Body of pancreas (tissue), 4 donors: ENCODE measurements around the gene MAX. TPM values are rescaled to one million over a fixed set of nuclear protein-coding genes. Genes with fewer than 3 reads are reported as not detected.

Experiments used
- ATAC-seq: fragments of 150-250 bp; one replicate; pipeline ENCODE4 v1.9.1; 2016
- DNase-seq, 4 donors: peaks; one replicate each; pipeline ENCODE4 v3.0.0-alpha.2; 2019
- H3K27ac ChIP-seq, 4 donors: fragments of 200-600 bp; sonication (generic); 1 replicate in 3 of 4; 2 replicates in 1 of 4; pipeline versions ENCODE4 v1.5.1 to v1.6.1; 2016 to 2019; ENCODE audit warnings: mild to moderate bottlenecking in 1 of 4, mixed read lengths in 1 of 4, moderate library complexity in 1 of 4
- H3K27me3 ChIP-seq, 2 donors: fragments of 200-600 bp; sonication (generic); one replicate each; pipeline ENCODE4 v1.6.0; 2016; ENCODE audit warnings: mild to moderate bottlenecking in 1 of 2
- H3K36me3 ChIP-seq, 2 donors: fragments of 200-600 bp; sonication (generic); replicated peaks in 1 of 2; 2 replicates each; pipeline ENCODE4 v1.5.1; 2016; ENCODE audit warnings: low read depth in 2 of 2; ENCODE audit not compliant: insufficient read depth in 1 of 2
- H3K4me1 ChIP-seq: fragments of 200-600 bp; sonication (generic); one replicate; pipeline ENCODE4 v1.6.0; 2016
- H3K4me3 ChIP-seq, 2 donors: fragments of 200-600 bp; sonication (generic); 1 replicate in 1 of 2; 2 replicates in 1 of 2; pipeline ENCODE4 v1.5.1; 2016 to 2019
- H3K9me3 ChIP-seq, 3 donors: fragments of 200-600 bp; sonication (generic); 1 replicate in 2 of 3; 2 replicates in 1 of 3; pipeline ENCODE4 v1.5.1; 2016
- POLR2A ChIP-seq, 3 donors: fragments of 450-650 bp; IDR thresholded peaks; one replicate each; pipeline ENCODE4 v1.6.1; 2016; ENCODE audit warnings: antibody characterized with exemption in 3 of 3, mild to moderate bottlenecking in 2 of 3
- WGBS, 2 donors: methylation state at CpG; one replicate each; pipeline ENCODE4 v1.1.5; 2017; 5-methylcytosine and 5-hydroxymethylcytosine counted together
- intact Hi-C: fragments of 100-400 bp; cut with DNase I; formaldehyde crosslinking; loops from one replicate; pipeline ENCODE4 v1.15.1; 2023
- total RNA-seq, 2 donors: library from RNA; depleted of rRNA; stranded (reverse); fragments of >200 nt; gene quantifications; one replicate each; pipeline ENCODE4 v1.1.0, GENCODE V29; 2016
- TF ChIP-seq, protein P1 (sequence below), 7 experiments: fragments of 450-650 bp in 4 of 7; fragments of 200-600 bp in 3 of 7; sonication (generic) in 3 of 7; IDR thresholded peaks; one replicate each; pipeline ENCODE4 v1.5.1; 2016 to 2019; ENCODE audit warnings: antibody characterized with exemption in 7 of 7

Gene MAX
- total RNA-seq, 2 donors from 2014 or later = 28.8 to 30.0 TPM

DNA sequence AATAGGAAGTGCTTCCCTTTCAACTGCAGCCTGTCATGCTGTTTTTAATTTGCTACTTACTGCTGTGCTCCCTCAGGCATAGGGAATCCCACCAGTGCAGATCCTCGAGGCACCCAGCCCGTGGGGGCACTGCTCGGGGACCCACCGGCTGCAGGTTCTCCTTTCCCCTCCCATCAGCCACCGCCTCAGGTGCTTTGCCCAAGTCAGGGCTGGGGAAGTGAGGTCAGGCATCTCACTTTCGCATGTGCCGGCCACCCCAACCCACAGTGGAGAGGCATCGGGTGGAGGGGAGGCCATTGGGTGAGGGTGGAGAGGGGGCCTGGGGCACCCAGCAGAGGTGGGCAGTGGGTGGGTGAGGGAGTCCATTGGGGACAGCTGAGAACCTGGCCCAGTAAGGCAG is 41.9 kb upstream of the MAX start:
- DNase-seq (no peak), ATAC-seq (no peak)
- WGBS, 2 donors = 82 to 91% methylated on average over 4 to 8 of the region's 8 CpGs
- no peak overlapping the region for H3K4me3 ChIP-seq
- H3K9me3 ChIP-seq = no peaks in the 10 kb centered on the region
- no peaks in the 10 kb centered on the region for H3K27me3 ChIP-seq
- no peaks in the 10 kb centered on the region for H3K36me3 ChIP-seq
- intact Hi-C loops = no loop called here
- no peaks in the 10 kb centered on the region for H3K4me1 ChIP-seq
- no peak overlapping the region for H3K27ac ChIP-seq
- no peak for TF ChIP-seq POLR2A (IDR thresholded peaks at IDR 0.05)
- TF ChIP-seq, protein P1, sequence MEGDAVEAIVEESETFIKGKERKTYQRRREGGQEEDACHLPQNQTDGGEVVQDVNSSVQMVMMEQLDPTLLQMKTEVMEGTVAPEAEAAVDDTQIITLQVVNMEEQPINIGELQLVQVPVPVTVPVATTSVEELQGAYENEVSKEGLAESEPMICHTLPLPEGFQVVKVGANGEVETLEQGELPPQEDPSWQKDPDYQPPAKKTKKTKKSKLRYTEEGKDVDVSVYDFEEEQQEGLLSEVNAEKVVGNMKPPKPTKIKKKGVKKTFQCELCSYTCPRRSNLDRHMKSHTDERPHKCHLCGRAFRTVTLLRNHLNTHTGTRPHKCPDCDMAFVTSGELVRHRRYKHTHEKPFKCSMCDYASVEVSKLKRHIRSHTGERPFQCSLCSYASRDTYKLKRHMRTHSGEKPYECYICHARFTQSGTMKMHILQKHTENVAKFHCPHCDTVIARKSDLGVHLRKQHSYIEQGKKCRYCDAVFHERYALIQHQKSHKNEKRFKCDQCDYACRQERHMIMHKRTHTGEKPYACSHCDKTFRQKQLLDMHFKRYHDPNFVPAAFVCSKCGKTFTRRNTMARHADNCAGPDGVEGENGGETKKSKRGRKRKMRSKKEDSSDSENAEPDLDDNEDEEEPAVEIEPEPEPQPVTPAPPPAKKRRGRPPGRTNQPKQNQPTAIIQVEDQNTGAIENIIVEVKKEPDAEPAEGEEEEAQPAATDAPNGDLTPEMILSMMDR (IDR thresholded peaks at IDR 0.05) = no peak

DNA sequence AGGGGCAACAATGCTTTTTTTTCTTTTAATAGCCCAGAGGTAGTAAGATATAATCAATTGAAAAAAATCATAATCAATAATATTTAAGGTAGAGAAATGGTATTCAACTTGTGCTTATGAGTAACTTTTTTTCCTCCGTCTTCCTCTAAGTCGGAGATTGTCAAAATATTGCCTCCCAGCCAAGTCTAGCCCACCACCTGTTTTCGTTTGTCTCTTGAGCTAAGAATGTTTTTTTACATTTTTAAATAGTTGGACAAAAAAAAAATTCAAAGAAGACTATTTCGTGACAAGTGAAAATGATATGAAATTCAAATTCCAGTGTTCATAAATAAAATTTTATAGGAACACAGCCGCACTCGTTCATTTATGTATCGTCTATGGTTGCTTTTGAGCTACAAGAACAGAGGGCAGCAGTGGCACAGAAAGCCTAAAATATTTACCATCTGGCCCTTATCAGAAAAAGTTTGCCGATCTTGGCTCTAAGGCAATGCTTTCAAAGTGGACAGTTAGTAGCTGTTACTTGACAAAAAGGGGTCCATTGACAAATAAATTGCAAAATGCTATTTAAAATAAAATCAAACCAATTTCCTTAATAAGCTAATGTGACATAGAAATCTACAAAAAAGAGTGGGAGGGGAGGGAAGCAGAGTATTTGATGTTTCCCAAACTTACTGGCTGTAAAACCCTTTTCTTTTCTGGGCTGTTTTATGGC is 40.8 kb upstream of the MAX start:
- no peaks in the 10 kb centered on the region for H3K36me3 ChIP-seq
- TF ChIP-seq POLR2A (IDR thresholded peaks at IDR 0.05) = no peak
- TF ChIP-seq, protein P1 (IDR thresholded peaks at IDR 0.05) = no peak
- intact Hi-C loops = no loop called here
- H3K4me3 ChIP-seq = no peak overlapping the region
- H3K27ac ChIP-seq = no peak overlapping the region
- no peaks in the 10 kb centered on the region for H3K4me1 ChIP-seq
- ATAC-seq = no peak
- no peaks in the 10 kb centered on the region for H3K9me3 ChIP-seq
- H3K27me3 ChIP-seq = no peaks in the 10 kb centered on the region
- no peak for DNase-seq
- WGBS, 2 donors = 60 to 69% methylated on average over 8 of the region's 8 CpGs

- intact Hi-C loops = no loop called here
- Histone ChIP-seq H3K27ac (no peak overlapping the region), H3K4me1 (no peaks in the 10 kb centered on the region), H3K4me3 (no peak overlapping the region), H3K27me3 (no peaks in the 10 kb centered on the region), H3K9me3 (no peaks in the 10 kb centered on the region), H3K36me3 (no peaks in the 10 kb centered on the region)
- 76 to 78% methylated on average over 4 of the region's 4 CpGs for WGBS, 2 donors
- ATAC-seq (no peak), DNase-seq (no peak)
- TF ChIP-seq, protein P1 (IDR thresholded peaks at IDR 0.05) = no peak
- TF ChIP-seq POLR2A (IDR thresholded peaks at IDR 0.05) = no peak
Measured at GRCh38 chr14:65142429-65142828, 40.1 kb upstream of the MAX start.

DNA sequence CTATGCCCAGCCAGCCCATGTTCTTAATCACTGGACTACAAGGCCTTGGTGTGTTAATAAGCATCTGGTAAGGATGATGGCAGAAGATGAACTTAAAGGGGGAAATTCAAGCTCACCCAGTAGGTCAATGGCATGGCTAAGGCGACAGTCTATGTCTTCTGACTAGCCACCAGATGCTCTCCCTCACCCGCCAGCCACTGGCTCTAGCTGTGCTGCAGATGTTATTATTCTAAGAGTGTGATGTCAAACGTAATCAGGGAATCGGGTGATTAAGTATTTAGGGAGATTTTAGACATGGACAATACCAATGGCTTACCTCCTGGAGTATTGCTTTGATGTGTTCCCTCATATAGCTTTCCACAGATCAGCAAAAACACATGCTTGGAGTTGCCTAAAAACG is 39.2 kb upstream of the MAX start:
- Histone ChIP-seq H3K4me1 (no peaks in the 10 kb centered on the region), H3K4me3 (no peak overlapping the region), H3K9me3 (no peaks in the 10 kb centered on the region), H3K27ac (no peak overlapping the region), H3K36me3 (no peaks in the 10 kb centered on the region), H3K27me3 (no peaks in the 10 kb centered on the region)
- WGBS, 2 donors = 70 to 77% methylated on average over 5 of the region's 5 CpGs
- intact Hi-C loops = no loop called here
- TF ChIP-seq, protein P1 (IDR thresholded peaks at IDR 0.05) = no peak
- no peak for TF ChIP-seq POLR2A (IDR thresholded peaks at IDR 0.05)
- ATAC-seq (no peak), DNase-seq (no peak)
